Mononuclear cell (primary cell): ENCODE measurements around the gene P2RY12. TPM values are rescaled to one million over a fixed set of nuclear protein-coding genes. Genes with fewer than 3 reads are reported as not detected.
"Not testable (repeated sequence)": the region's sequence is repeated elsewhere in the genome, so short reads cannot be mapped to it uniquely, and the experiment has no call there.

Source experiments
- H3K27me3 ChIP-seq: 2 replicates; pipeline ENCODE4 v1.6.0; 2011; ENCODE audit warnings: low read length, control low read depth; ENCODE audit not compliant: insufficient read depth
- H3K4me1 ChIP-seq: 2 replicates; pipeline ENCODE4 v1.5.1; 2011; ENCODE audit warnings: mild to moderate bottlenecking, low read length, control low read depth; ENCODE audit not compliant: insufficient read depth
- H3K4me3 ChIP-seq: 2 replicates; pipeline ENCODE4 v1.5.1; 2011; ENCODE audit warnings: mild to moderate bottlenecking, low read length, moderate library complexity
- H3K9me3 ChIP-seq: 2 replicates; pipeline ENCODE4 v1.5.1; 2011; ENCODE audit warnings: low read depth, mild to moderate bottlenecking, control low read depth, low read length
- total RNA-seq: library from RNA; depleted of rRNA; stranded (reverse); fragments of >200 nt; gene quantifications from one replicate; pipeline ENCODE4 v1.2.3, GENCODE V29; 2012

Gene P2RY12
- total RNA-seq, 1 donor = 14.1 TPM

DNA sequence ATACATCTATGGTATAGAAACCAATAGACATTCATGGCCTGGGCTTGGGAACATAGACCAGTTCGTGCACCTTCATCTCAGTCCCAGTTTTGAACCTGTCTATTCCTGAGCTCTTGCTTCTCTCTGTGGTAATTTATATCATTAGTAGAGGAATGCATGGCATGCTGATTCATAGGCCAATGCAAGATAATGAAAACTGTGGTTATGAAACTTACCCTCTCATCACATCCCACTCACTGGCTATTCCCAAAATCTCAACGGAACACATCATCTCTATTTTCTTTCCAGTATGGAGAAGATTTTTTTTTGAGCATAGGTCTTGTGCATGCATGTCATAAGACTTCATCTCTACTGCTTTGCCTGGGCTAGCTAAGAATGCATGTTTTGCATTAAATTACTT, 18.7 kb upstream of the P2RY12 start:
- Histone ChIP-seq H3K4me1 (peaks cover 6% of the 10 kb centered on the region), H3K9me3 (no peaks in the 10 kb centered on the region), H3K27me3 (no peaks in the 10 kb centered on the region), H3K4me3 (no peak overlapping the region)

DNA sequence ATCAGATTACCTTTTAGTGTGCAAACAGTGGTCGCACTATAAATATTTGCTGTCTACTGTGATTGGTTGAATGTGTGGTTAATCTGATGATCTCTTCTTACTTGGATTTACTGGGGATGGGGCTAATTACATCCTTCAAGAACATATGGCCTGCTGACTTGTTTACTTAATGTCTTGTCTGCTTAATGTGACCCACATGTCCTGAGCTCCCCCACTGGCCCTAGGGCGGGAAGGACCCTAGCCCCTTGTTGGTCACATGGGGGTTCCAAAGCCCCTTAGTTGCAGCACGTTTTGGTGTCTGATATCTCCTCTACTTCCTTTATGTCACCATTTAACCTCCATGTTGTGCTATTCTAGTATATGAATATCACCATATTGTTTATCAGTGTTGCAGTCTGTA, 17.8 kb upstream of the P2RY12 start:
- Histone ChIP-seq H3K4me1 (peaks cover 6% of the 10 kb centered on the region), H3K9me3 (no peaks in the 10 kb centered on the region), H3K4me3 (no peak overlapping the region), H3K27me3 (no peaks in the 10 kb centered on the region)

DNA sequence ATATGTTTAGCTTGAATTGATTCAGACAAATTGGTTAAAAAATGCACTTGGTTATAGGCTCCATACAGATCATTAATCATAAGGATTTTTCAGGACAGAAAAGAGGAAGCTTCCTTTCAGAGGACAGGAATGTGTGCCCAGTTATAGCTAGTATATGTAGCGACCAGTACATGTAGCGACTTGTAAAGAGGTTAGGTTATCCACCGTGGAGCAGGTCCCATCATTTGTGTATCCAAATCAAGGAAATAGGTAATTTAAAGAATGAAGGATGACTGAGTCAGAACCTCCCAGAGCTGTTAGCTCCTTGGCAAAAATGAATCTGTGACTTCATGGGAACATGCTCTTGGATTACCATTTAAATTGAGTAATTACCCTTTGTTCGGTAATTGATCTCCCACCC, 15.8 kb upstream of the P2RY12 start:
- Histone ChIP-seq H3K9me3 (no peaks in the 10 kb centered on the region), H3K27me3 (no peaks in the 10 kb centered on the region), H3K4me3 (no peak overlapping the region), H3K4me1 (peaks cover 6% of the 10 kb centered on the region)

DNA sequence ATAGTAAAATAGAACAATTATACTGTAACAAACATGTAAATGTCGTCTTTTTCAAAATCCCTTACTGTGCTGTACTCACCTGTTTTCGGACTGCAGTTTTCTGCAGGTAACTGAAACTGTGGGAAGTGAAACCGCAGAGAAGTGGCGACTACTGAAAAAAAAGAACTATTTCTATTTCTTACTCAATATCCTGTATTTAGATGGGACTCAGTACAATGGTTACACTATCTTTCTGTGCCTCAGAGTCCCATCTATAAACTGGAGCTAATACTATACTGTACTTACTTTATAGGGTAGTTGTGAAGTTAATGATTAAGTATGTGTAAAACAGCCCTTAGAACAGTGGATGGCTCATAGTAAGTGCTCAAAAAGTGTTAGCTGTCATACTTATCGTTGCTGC, 14.3 kb upstream of the P2RY12 start:
- Histone ChIP-seq H3K4me1 (peaks cover 6% of the 10 kb centered on the region), H3K4me3 (no peak overlapping the region), H3K27me3 (no peaks in the 10 kb centered on the region), H3K9me3 (no peaks in the 10 kb centered on the region)

DNA sequence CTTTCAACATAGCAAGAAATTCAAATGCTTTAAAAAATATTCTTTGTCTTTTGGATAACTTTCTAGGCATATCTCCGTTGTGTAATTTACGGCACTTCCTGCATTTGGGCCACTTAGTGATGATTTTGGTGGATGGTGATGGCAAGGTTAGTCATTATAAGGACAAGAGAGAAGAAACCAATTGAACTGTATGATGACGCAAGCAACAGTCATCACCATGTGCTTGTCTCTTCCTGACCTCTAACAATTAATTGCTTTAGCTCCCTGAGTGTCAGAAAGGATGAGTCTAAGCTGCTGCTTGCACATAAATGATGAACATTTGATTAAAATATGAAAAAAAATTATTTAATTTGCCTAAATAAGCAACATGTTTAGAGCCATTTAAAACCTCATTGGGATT, 11.3 kb upstream of the P2RY12 start:
- Histone ChIP-seq H3K9me3 (no peaks in the 10 kb centered on the region), H3K4me3 (no peak overlapping the region), H3K27me3 (no peaks in the 10 kb centered on the region), H3K4me1 (peaks cover 19% of the 10 kb centered on the region)

DNA sequence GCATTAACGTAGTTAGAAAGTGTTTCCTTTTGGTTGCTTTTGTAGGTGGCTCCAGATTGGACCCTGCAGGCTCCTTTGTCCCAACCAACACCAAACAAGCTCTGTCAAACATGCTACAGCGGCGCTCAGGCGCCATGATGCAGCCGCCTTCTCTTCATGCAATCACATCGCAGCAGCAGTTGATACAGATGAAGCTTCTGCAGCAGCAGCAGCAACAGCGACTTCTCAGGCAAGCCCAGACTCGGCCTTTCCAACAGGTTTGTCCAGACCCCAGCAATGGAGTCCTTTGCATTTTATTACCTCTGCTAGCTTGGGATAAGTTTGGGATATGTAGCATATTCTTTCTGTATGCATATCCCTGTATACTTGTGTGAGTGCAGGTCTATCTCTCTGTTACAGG, 10.1 kb upstream of the P2RY12 start:
- Histone ChIP-seq H3K4me3 (no peak overlapping the region), H3K9me3 (no peaks in the 10 kb centered on the region), H3K4me1 (peaks cover 17% of the 10 kb centered on the region), H3K27me3 (no peaks in the 10 kb centered on the region)

DNA sequence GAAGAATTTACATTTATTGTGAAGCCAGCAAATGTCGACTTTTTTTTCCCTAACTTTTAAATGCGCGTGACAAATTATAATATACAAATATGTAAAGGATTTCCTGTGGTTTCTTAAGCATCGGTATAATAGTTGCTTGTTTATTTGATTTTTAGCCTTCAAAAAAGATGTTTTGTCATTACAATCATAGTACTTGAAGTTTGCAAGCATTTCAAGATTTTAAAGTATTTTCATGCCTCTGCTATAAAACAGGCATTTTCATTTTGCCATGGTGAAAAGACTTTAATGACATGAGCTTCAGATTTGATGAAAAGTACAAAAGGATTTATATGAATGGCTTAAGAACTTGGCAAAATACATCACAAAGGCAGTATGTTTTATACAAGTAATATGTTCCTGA, 9.4 kb upstream of the P2RY12 start:
- H3K9me3 ChIP-seq = no peaks in the 10 kb centered on the region
- H3K27me3 ChIP-seq = no peaks in the 10 kb centered on the region
- no peak overlapping the region for H3K4me3 ChIP-seq
- H3K4me1 ChIP-seq = peaks cover 22% of the 10 kb centered on the region

DNA sequence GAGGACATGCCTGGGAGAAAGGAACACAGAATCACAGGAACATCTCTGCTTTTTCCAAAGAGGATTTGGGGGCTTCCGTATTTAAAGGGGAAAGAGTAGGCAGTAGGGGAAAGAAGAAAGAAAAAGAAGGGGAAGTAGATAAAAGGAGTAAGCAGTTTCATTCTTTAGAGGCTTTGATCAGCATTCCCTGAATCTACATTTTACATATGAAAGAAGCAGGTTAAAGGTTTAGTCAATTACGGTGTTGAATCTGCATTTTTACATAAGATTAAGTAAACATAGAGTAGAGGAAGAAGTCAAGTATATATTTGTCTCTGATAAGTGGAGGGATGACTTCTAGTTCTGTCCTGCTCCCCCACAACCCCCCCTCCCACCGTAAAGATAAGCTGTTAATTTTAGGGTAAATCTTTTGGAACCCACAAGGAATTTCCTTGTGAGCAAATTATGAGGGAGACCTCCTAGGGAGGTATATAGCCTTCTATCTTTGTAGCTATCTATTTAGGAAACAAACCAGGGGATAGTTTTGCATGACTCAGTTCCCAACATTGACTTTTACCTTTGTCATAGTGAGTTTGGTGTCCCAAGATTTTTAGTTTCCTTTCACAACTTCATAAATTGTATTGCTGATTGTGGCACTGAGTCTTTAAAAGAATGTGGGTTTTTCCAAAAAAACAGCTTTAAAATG, 8.7 kb upstream of the P2RY12 start:
- peaks cover 22% of the 10 kb centered on the region for H3K4me1 ChIP-seq

DNA sequence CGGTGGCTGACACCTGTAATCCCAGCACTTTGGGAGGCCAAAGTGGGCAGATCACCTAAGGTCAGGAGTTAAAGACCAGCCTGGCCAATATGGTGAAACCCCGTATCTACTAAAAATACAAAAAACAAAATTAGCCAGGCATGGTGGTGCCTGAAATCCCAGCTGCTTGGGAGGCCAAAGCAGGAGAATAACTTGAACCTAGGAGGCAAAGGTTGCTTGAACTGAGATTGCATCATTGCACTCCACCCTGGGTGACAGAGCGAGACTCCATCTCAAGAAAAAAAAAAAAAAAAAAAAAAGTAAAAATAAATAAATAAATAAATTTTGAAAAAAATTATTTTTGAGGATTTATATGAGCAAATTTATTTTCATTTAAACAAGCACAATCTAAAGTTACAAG, 7.6 kb upstream of the P2RY12 start:
- H3K27me3 ChIP-seq, H3K9me3 ChIP-seq, H3K4me3 ChIP-seq: not testable (repeated sequence)
- peaks cover 31% of the 10 kb centered on the region for H3K4me1 ChIP-seq

More for the DNA sequence above, 8.7 kb upstream of the P2RY12 start:
- Histone ChIP-seq H3K27me3 (no peaks in the 10 kb centered on the region), H3K4me3 (no peak overlapping the region), H3K9me3 (no peaks in the 10 kb centered on the region)

DNA sequence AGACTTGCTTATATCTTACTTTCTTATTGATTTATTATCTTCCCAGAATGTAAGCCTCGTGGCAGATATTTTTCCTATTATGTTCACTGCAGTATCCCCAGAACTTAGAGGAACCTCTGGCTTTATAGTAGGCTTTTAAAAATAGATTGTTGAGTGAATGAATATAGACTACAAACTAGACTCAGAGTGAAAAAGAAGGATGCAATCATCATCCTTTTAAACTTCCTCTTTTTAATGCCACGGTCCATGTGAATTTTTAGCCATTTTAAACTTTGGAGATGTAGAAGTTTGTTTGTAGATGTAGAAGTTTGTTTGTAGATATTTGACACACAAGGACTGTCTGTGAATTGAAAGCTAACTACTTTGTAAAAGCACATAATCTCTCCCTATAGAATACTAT, 7.2 kb upstream of the P2RY12 start:
- no peak overlapping the region for H3K4me3 ChIP-seq
- no peaks in the 10 kb centered on the region for H3K9me3 ChIP-seq
- no peaks in the 10 kb centered on the region for H3K27me3 ChIP-seq
- H3K4me1 ChIP-seq = peaks cover 31% of the 10 kb centered on the region

DNA sequence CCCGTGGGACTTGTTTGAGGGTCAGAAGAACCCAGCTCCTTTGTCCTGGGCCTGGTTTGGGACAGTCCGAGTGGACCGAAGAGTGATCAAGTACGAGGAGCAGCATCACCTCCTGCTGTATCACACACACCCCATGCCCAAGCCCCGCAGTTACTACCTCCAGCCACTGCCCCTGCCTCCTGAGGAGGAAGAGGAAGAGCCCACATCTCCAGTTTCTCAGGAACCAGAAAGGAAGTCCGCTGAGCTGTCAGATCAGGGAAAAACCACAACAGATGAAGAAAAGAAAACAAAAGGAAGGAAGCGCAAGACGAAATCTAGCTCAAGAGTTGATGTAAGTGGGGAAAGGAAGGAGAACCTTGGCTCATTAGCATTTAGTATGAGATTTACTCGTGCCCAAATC, 3.3 kb upstream of the P2RY12 start:
- peaks cover 48% of the 10 kb centered on the region for H3K4me1 ChIP-seq
- no peaks in the 10 kb centered on the region for H3K9me3 ChIP-seq
- no peak overlapping the region for H3K4me3 ChIP-seq

DNA sequence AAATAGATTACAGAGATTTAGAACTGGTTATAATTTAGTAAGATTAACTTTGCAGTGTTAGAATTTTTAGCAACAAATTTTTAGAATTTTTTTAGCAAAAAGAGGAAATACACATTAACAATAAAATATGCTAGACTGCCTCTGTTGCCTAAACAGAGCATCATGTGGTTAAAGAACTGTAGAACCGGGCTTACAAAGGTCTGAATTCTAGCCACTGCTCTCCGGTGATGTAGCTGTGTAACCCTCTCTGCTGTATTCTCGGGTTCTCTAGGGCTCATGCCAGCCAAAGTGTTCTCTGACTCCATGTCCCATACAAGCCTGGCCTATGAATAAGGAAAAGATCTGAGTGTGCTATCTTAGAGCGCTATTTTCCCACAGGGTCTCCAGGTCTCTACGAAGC, 2.9 kb upstream of the P2RY12 start:
- Histone ChIP-seq H3K4me3 (no peak overlapping the region), H3K4me1 (peaks cover 52% of the 10 kb centered on the region), H3K27me3 (no peaks in the 10 kb centered on the region), H3K9me3 (no peaks in the 10 kb centered on the region)

More for the DNA sequence above, 3.3 kb upstream of the P2RY12 start:
- H3K27me3 ChIP-seq = no peaks in the 10 kb centered on the region

DNA sequence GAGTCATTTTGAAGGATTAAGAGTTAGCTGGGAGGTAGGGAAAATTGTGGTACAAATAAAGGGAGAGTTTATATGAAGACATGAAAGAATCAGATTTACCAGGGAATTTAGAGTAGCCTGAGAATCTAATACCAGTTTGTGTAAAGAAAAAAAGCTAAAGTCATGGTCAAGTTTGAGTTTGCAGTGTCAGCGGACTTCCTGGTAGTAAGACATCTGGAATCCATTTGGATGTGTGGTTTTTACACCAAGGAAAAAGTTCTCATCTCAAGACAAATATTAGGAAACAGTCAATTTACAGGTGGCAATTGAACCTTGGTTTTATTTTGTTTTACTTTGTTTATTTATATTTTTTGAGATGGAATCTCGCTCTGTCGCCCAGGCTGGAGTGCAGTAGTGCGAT, 1.5 kb upstream of the P2RY12 start:
- no peak overlapping the region for H3K4me3 ChIP-seq
- H3K4me1 ChIP-seq = peaks cover 47% of the 10 kb centered on the region

DNA sequence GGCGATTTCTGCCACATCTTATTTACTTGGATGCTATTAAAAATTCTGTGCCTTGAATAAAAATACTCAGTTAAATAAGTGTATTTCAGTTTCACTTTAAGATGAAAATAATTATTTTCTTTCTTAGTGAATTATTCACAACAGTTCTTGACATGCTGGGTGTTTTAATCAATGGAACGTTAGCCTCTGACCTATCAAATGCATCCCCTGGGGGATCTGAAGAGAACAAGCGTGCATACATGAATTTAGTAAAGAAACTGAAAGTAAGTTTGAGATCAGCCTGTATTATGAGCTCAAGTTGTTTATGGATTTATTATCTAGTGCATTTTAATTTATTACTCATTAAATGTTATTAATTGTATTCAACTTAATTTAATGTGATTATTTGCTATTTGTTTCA, 597 bp downstream of the P2RY12 start:
- H3K27me3 ChIP-seq = no peaks in the 10 kb centered on the region
- H3K9me3 ChIP-seq = no peaks in the 10 kb centered on the region
- H3K4me1 ChIP-seq = peaks cover 40% of the 10 kb centered on the region
- H3K4me3 ChIP-seq = no peak overlapping the region

More for the DNA sequence above, 1.5 kb upstream of the P2RY12 start:
- H3K27me3 ChIP-seq = no peaks in the 10 kb centered on the region
- no peaks in the 10 kb centered on the region for H3K9me3 ChIP-seq

DNA sequence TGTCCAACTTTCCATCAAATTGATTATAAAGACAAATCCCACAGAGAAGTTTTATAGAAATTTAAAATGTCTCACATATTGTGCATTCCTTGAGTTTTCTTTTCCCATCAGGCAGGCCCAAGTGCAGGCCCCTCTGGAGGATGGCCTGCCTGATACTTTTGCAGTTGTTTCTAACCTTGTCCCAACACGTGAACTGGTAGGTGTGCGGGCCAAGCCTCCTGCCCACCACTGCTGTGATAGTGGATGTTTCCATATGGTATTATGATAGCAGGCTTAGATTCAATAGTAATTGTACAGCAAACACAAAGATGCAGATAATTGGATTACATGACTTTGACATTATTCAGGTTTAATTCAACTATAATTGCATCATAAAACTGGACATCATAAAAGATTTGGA, 1.4 kb downstream of the P2RY12 start:
- Histone ChIP-seq H3K4me1 (peaks cover 37% of the 10 kb centered on the region), H3K27me3 (no peaks in the 10 kb centered on the region), H3K9me3 (no peaks in the 10 kb centered on the region), H3K4me3 (no peak overlapping the region)

DNA sequence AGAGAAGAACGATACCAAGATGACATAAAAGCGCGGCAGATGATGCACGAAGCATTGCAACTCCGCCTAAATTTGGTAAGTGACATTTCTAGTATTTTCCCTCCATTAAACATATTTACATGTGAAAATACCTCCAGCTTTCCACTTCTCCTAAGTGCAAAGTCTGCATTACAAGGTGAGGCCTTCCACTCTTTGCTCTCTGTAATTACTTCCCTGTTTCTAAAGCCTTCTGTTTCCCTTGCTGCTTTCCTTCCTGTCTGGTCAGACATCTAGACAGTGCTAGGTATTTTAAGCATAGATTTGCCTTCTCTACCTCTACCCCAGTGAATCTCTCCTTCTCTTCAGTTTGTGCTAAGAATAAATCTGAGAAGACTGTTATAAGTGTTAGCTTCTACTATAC, 1.9 kb downstream of the P2RY12 start:
- Histone ChIP-seq H3K27me3 (no peaks in the 10 kb centered on the region), H3K9me3 (no peaks in the 10 kb centered on the region), H3K4me1 (peaks cover 32% of the 10 kb centered on the region), H3K4me3 (no peak overlapping the region)
